ENCODE measurements around the gene KRTAP8-1.

The KRTAP8-1 gene

DNA sequence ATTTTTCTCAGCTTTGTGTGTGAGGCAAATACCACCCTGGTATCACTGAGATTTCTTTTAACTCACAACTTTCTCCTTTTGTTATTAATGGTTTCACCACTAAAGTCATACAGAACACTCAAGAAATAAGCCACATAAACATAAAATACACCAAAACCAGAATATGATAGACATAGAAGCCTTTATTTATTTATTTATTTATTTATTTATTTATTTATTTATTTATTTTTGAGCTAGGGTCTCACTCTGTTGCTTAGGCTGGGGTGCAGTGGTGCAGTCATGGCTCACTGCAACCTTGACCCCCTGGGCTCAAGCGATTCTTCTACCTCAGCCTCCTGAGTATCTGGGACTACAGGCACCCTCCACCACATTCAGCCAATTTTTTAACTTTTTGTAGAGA lies 12.5 kb downstream of the KRTAP8-1 start:
- H3K9ac ChIP-seq (ENCODE audit: low read length) = no peak overlapping the region
- TF ChIP-seq EZH2phosphoT487 (IDR thresholded peaks at IDR 0.05; ENCODE audit: low read depth) = no peak
- TF ChIP-seq, protein P1, sequence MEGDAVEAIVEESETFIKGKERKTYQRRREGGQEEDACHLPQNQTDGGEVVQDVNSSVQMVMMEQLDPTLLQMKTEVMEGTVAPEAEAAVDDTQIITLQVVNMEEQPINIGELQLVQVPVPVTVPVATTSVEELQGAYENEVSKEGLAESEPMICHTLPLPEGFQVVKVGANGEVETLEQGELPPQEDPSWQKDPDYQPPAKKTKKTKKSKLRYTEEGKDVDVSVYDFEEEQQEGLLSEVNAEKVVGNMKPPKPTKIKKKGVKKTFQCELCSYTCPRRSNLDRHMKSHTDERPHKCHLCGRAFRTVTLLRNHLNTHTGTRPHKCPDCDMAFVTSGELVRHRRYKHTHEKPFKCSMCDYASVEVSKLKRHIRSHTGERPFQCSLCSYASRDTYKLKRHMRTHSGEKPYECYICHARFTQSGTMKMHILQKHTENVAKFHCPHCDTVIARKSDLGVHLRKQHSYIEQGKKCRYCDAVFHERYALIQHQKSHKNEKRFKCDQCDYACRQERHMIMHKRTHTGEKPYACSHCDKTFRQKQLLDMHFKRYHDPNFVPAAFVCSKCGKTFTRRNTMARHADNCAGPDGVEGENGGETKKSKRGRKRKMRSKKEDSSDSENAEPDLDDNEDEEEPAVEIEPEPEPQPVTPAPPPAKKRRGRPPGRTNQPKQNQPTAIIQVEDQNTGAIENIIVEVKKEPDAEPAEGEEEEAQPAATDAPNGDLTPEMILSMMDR (IDR thresholded peaks at IDR 0.05; ENCODE audit: low read depth, low read length) = no peak

DNA sequence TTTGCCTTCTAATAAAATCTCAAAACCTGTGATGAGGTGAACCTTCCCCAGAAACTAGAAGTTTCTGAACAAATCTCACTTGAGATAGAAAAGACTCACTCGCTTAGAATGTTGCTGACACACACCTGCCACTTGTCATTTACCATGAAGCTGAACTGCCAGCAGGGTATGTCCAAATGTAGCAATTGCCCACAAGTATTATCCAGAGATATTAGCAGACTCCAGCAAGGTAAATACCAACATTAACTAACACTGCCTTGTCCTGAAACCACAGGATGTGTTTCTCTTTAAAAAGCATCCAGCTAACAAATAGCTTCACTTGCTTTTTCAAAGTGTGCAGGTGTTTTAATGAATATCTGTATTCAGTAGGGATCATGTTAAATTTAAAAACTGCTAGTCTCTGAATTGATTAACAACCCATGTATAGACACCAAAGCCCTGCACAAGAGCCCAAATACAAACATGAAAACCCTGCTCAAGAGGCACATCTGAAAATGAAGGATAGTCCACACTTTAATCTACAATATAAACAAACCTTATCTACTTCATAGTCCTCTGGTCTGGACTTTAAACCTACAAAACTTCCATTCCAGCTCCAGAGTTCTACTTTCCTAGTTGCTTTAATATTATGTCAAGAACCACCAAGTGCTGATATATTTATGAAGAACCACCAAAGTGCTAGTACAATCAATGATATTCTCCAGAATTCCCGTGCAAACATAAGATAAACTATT lies 19.3 kb downstream of the KRTAP8-1 start:
- TF ChIP-seq, protein P1 (IDR thresholded peaks at IDR 0.05; ENCODE audit: low read depth, low read length) = no peak
- TF ChIP-seq EZH2phosphoT487 (IDR thresholded peaks at IDR 0.05; ENCODE audit: low read depth) = no peak
- no peaks in the 10 kb centered on the region for H4K20me1 ChIP-seq (ENCODE audit: insufficient read depth, low read length)
- H3K4me1 ChIP-seq (ENCODE audit: low read length) = no peaks in the 10 kb centered on the region
- H2AFZ ChIP-seq (ENCODE audit: low read depth, low read length) = no peak overlapping the region
- H3K79me2 ChIP-seq (ENCODE audit: low read length) = no peaks in the 10 kb centered on the region
- H3K27ac ChIP-seq (ENCODE audit: low read length) = no peak overlapping the region
- H3K9me3 ChIP-seq (ENCODE audit: insufficient read depth, low read length) = no peaks in the 10 kb centered on the region
- H3K27me3 ChIP-seq (ENCODE audit: low read depth, low read length) = no peaks in the 10 kb centered on the region
- no peak overlapping the region for H3K9ac ChIP-seq (ENCODE audit: low read length)
- H3K4me3 ChIP-seq (ENCODE audit: low read length) = no peak overlapping the region
- no peaks in the 10 kb centered on the region for H3K36me3 ChIP-seq (replicated peaks; ENCODE audit: low read depth, low read length)
- H3K4me2 ChIP-seq (ENCODE audit: low read length) = no peak overlapping the region

More for the DNA sequence above, 12.5 kb downstream of the KRTAP8-1 start:
- Histone ChIP-seq H2AFZ (ENCODE audit: low read depth, low read length) (no peak overlapping the region), H3K27me3 (ENCODE audit: low read depth, low read length) (no peaks in the 10 kb centered on the region), H3K4me2 (ENCODE audit: low read length) (no peak overlapping the region), H3K4me3 (ENCODE audit: low read length) (no peak overlapping the region), H4K20me1 (ENCODE audit: insufficient read depth, low read length) (no peaks in the 10 kb centered on the region), H3K9me3 (ENCODE audit: insufficient read depth, low read length) (no peaks in the 10 kb centered on the region), H3K27ac (ENCODE audit: low read length) (no peak overlapping the region), H3K79me2 (ENCODE audit: low read length) (no peaks in the 10 kb centered on the region), H3K36me3 (replicated peaks; ENCODE audit: low read depth, low read length) (no peaks in the 10 kb centered on the region), H3K4me1 (ENCODE audit: low read length) (no peaks in the 10 kb centered on the region; the same call in 1 of the 2 replicates)

DNA sequence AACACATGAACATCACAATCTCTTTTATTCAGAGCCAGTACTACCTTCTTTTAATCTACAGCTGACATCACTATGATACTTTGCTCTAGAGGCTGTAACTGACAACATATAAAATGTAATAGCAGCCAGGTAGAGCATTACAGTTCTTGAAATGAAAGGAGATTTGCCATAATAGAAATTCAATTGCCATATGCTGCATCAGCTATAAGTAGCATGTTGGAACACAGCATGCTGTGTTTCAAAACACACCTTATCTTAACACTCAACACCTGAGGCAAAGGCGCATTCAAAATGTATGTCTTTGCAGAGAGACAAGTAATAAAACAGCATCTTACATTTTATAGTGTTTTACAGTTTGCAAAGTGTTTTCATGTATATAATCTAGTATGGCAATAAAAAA lies 33.8 kb downstream of the KRTAP8-1 start:
- Histone ChIP-seq H3K4me3 (ENCODE audit: low read length) (no peak overlapping the region), H2AFZ (ENCODE audit: low read depth, low read length) (no peak overlapping the region), H3K4me1 (ENCODE audit: low read length) (no peaks in the 10 kb centered on the region), H3K9ac (ENCODE audit: low read length) (no peak overlapping the region), H3K4me2 (ENCODE audit: low read length) (no peak overlapping the region), H3K27me3 (ENCODE audit: low read depth, low read length) (no peaks in the 10 kb centered on the region), H3K79me2 (ENCODE audit: low read length) (no peaks in the 10 kb centered on the region), H3K9me3 (ENCODE audit: insufficient read depth, low read length) (no peaks in the 10 kb centered on the region), H3K27ac (ENCODE audit: low read length) (no peak overlapping the region), H3K36me3 (replicated peaks; ENCODE audit: low read depth, low read length) (no peaks in the 10 kb centered on the region), H4K20me1 (ENCODE audit: insufficient read depth, low read length) (no peaks in the 10 kb centered on the region)
- TF ChIP-seq, protein P1 (IDR thresholded peaks at IDR 0.05; ENCODE audit: low read depth, low read length) = no peak
- no peak for TF ChIP-seq EZH2phosphoT487 (IDR thresholded peaks at IDR 0.05; ENCODE audit: low read depth)

DNA sequence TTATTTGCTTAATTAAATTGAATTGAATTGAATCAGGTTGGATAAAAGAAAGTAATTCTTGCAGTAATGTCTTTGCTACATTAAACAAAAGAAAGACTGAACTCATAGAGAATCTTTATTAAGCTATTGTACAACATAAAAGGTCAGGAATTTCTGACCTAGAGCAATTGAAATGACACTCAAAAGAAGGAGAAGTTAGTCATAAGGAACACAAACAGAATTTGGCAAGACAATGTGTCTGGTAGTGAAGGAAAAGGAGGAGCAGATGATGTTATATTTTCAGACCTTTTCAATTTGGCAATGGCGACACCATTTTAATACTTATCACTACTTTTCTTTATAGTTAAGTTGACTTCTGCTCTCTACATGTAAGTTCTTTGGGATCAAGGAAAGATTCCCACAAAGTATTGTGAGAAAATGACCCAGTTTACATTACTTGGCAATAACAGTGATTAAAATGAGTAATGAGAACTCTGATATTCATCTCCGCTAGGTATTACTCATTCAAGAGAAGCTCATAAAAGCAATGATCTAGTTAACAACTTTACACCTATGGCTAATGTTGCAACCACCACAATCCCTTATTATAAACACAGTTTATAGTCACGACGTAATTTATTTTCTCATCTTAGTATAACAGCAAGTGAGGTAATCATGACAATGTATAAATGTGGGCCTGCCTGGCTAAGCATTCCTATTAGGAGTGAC lies 43.2 kb downstream of the KRTAP8-1 start:
- H3K4me2 ChIP-seq (ENCODE audit: low read length) = no peak overlapping the region
- no peaks in the 10 kb centered on the region for H3K36me3 ChIP-seq (replicated peaks; ENCODE audit: low read depth, low read length)
- H3K27ac ChIP-seq (ENCODE audit: low read length) = no peak overlapping the region
- no peaks in the 10 kb centered on the region for H3K79me2 ChIP-seq (ENCODE audit: low read length)
- H3K9ac ChIP-seq (ENCODE audit: low read length) = no peak overlapping the region
- no peak overlapping the region for H2AFZ ChIP-seq (ENCODE audit: low read depth, low read length)
- no peaks in the 10 kb centered on the region for H3K9me3 ChIP-seq (ENCODE audit: insufficient read depth, low read length)
- TF ChIP-seq, protein P1 (IDR thresholded peaks at IDR 0.05; ENCODE audit: low read depth, low read length) = no peak
- TF ChIP-seq EZH2phosphoT487 (IDR thresholded peaks at IDR 0.05; ENCODE audit: low read depth) = no peak
- no peak overlapping the region for H3K4me3 ChIP-seq (ENCODE audit: low read length)
- no peaks in the 10 kb centered on the region for H4K20me1 ChIP-seq (ENCODE audit: insufficient read depth, low read length)
- H3K27me3 ChIP-seq (ENCODE audit: low read depth, low read length) = no peaks in the 10 kb centered on the region
- no peaks in the 10 kb centered on the region for H3K4me1 ChIP-seq (ENCODE audit: low read length)
